Measurements from ENCODE around the gene NHSL2. TPM values are rescaled to one million over a fixed set of nuclear protein-coding genes. Genes with fewer than 3 reads are reported as not detected.
A peak's percentile ranks its signal among the peaks of the same experiment; 100 is the strongest.
"Not testable (repeated sequence)": the region's sequence is repeated elsewhere in the genome, so short reads cannot be mapped to it uniquely, and the experiment has no call there.

The NHSL2 gene
- total RNA-seq, 1 donor from 2014 or later: 13.3 TPM

- no peak for DNase-seq (ENCODE audit: low spot score)
These were observed 248.1 kb downstream of the NHSL2 start for GRCh38 chrX:72158773-72159172.

GRCh38 chrX:72159769-72160168 lies 249.1 kb downstream of the NHSL2 start:
- no peak for DNase-seq (ENCODE audit: low spot score)

- no peak for DNase-seq (ENCODE audit: low spot score)
These were observed 254.9 kb downstream of the NHSL2 start for GRCh38 chrX:72165551-72165950.

GRCh38 chrX:72169008-72169728 lies 258.5 kb downstream of the NHSL2 start:
- no peak for DNase-seq (ENCODE audit: low spot score)

GRCh38 chrX:72176289-72176688 lies 265.6 kb downstream of the NHSL2 start:
- not testable (repeated sequence) for DNase-seq (ENCODE audit: low spot score)

GRCh38 chrX:72176981-72177380 lies 266.3 kb downstream of the NHSL2 start:
- no peak for DNase-seq (ENCODE audit: low spot score)

GRCh38 chrX:72180539-72180938 lies 269.9 kb downstream of the NHSL2 start:
- no peak for DNase-seq (ENCODE audit: low spot score)

- peak; percentile 91 for DNase-seq (ENCODE audit: low spot score)
These were observed 270.8 kb downstream of the NHSL2 start, which contains the start of gene PIN4 for GRCh38 chrX:72181178-72182125. PIN4 (plus strand) TSS chrX:72181757; CDS start chrX:72181786, 29 bp downstream.

- no peak for DNase-seq (ENCODE audit: low spot score)
These were observed 272.3 kb downstream of the NHSL2 start for GRCh38 chrX:72182924-72183323.

- no peak for DNase-seq (ENCODE audit: low spot score)
These were observed 291.3 kb downstream of the NHSL2 start for GRCh38 chrX:72201836-72202536.

Other genes with a start within 250 kb of the NHSL2 start
- gene CXorf49, start 192.6 kb upstream of the NHSL2 start, total RNA-seq: not detected
- gene CXorf49B, start 147.5 kb upstream of the NHSL2 start, total RNA-seq: not detected
- 7.5 TPM for gene RTL5, start 221.1 kb downstream of the NHSL2 start, total RNA-seq